ENCODE measurements around the gene B9D1. TPM values are rescaled to one million over a fixed set of nuclear protein-coding genes. Genes with fewer than 3 reads are reported as not detected.
A peak's percentile ranks its signal among the peaks of the same experiment; 100 is the strongest.

B9D1 gene
- total and polyA plus RNA-seq, 4 donors, result 23.5 to 47.9 (median 26.0) TPM

DNA sequence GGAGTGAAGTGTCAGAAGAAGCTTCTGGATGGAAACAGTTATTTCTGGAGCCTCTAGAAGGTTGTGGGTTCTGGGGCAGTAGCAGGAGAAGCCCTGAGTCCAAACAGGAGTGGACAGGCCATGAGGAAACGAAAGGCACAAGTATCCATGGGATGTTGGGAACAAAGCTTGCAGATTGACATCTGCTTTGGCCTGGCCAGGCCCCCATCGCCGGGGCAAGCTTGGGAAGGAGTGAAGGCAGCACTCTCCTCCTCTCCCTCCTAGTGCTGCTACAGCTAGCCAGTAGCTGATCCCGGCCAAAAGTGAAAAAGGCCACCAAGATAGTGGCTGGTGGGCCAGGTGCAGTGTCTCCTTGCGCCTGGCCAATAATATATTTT, 40.4 kb downstream of the B9D1 start:
- no peak for TF ChIP-seq CTCF (IDR thresholded peaks at IDR 0.05; ENCODE audit: control extremely low read depth, extremely low read depth)
- 94 to 95% methylated on average over 5 of the region's 5 CpGs for WGBS, 2 donors
- Histone ChIP-seq H3K36me3 (ENCODE audit: control insufficient read depth in 4 of 4, insufficient read depth in 4 of 4, low read length in 4 of 4) (peaks cover 0 to 10% (median 5%) of the 10 kb centered on the region in 4 donors), H3K9me3 (ENCODE audit: control insufficient read depth in 4 of 4, insufficient read depth in 3 of 4, low read length in 3 of 4) (no peaks in the 10 kb centered on the region), H3K27ac (ENCODE audit: low read depth in 1 of 2, low read length in 1 of 2) (no peak overlapping the region), H3K27me3 (ENCODE audit: control insufficient read depth in 3 of 3, insufficient read depth in 3 of 3, low read length in 2 of 3) (no peaks in the 10 kb centered on the region), H3K4me3 (no peak overlapping the region), H3K4me1 (ENCODE audit: control insufficient read depth in 5 of 5, insufficient read depth in 5 of 5, low read length in 5 of 5) (peaks cover 0 to 1% (median 0%) of the 10 kb centered on the region in 5 donors), H3K9ac (ENCODE audit: insufficient read depth in 1 of 2, low read length in 2 of 2) (no peak overlapping the region)
- ATAC-seq (ENCODE audit: insufficient read depth, low FRiP score) (no peak), DNase-seq (peak in 1 of 3 donors; percentile 3)

- H3K9me3 ChIP-seq (ENCODE audit: control insufficient read depth in 4 of 4, insufficient read depth in 3 of 4, low read length in 3 of 4), result no peaks in the 10 kb centered on the region
- ATAC-seq (ENCODE audit: insufficient read depth, low FRiP score) (no peak), DNase-seq (peak in 1 of 3 donors; percentile 7)
- TF ChIP-seq CTCF (IDR thresholded peaks at IDR 0.05; ENCODE audit: control extremely low read depth, extremely low read depth), result no peak
- H3K27ac ChIP-seq (ENCODE audit: low read depth in 1 of 2, low read length in 1 of 2), result no peak overlapping the region
- H3K4me1 ChIP-seq (ENCODE audit: control insufficient read depth in 5 of 5, insufficient read depth in 5 of 5, low read length in 5 of 5), result peaks cover 0 to 6% (median 0%) of the 10 kb centered on the region in 5 donors
- peaks cover 0 to 8% (median 4%) of the 10 kb centered on the region in 4 donors for H3K36me3 ChIP-seq (ENCODE audit: control insufficient read depth in 4 of 4, insufficient read depth in 4 of 4, low read length in 4 of 4)
- H3K27me3 ChIP-seq (ENCODE audit: control insufficient read depth in 3 of 3, insufficient read depth in 3 of 3, low read length in 2 of 3), result no peaks in the 10 kb centered on the region
- no peak overlapping the region for H3K9ac ChIP-seq (ENCODE audit: insufficient read depth in 1 of 2, low read length in 2 of 2)
- WGBS, 2 donors, result 90 to 91% methylated on average over 9 of the region's 9 CpGs
- H3K4me3 ChIP-seq, result no peak overlapping the region
These were observed 40.9 kb downstream of the B9D1 start for GRCh38 chr17:19321481-19322128.

DNA sequence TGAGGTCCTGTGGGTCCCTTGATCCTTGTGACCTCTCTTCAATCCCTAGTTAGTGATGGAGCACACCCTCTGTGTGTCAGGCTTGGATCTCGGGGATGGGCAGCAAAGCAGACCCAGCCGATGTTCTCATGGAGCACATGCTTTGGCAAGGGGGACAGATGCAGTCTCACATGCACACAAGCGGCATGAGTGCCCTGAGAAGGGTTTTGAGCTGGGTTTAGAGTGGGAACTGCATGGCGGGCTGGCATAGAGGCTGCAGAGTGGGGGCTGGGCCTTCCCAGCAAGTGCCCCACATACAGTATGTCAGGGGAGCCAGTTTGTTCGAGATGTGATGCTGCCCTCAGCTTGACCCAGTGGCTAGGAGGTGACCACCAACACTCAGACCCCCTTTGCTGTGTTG, 41.6 kb downstream of the B9D1 start:
- 91 to 94% methylated on average over 5 of the region's 5 CpGs for WGBS, 2 donors
- ATAC-seq (ENCODE audit: insufficient read depth, low FRiP score) (no peak), DNase-seq (peak in 1 of 3 donors; percentile 4)
- H3K27me3 ChIP-seq (ENCODE audit: control insufficient read depth in 3 of 3, insufficient read depth in 3 of 3, low read length in 2 of 3), result no peaks in the 10 kb centered on the region
- peaks cover 0 to 8% (median 3%) of the 10 kb centered on the region in 4 donors for H3K36me3 ChIP-seq (ENCODE audit: control insufficient read depth in 4 of 4, insufficient read depth in 4 of 4, low read length in 4 of 4)
- TF ChIP-seq CTCF (IDR thresholded peaks at IDR 0.05; ENCODE audit: control extremely low read depth, extremely low read depth), result no peak
- H3K4me1 ChIP-seq (ENCODE audit: control insufficient read depth in 5 of 5, insufficient read depth in 5 of 5, low read length in 5 of 5), result peaks cover 0 to 6% (median 0%) of the 10 kb centered on the region in 5 donors
- H3K9me3 ChIP-seq (ENCODE audit: control insufficient read depth in 4 of 4, insufficient read depth in 3 of 4, low read length in 3 of 4), result no peaks in the 10 kb centered on the region
- no peak overlapping the region for H3K4me3 ChIP-seq
- no peak overlapping the region for H3K27ac ChIP-seq (ENCODE audit: low read depth in 1 of 2, low read length in 1 of 2)
- no peak overlapping the region for H3K9ac ChIP-seq (ENCODE audit: insufficient read depth in 1 of 2, low read length in 2 of 2)
